SHP77 treated with DMSO at 0.1 percent for 48 hours (cell line): ENCODE measurements around the gene ZBTB38.

Experiments used
- DNase-seq: peaks from one replicate; lab custom pipeline; 2025; lab: John Stamatoyannopoulos, UW

ZBTB38 gene

GRCh38 chr3:141405591-141405990 is 37.3 kb downstream of the ZBTB38 start:
- no peak for DNase-seq

GRCh38 chr3:141406265-141406664 is 38.0 kb downstream of the ZBTB38 start:
- no peak for DNase-seq

GRCh38 chr3:141407047-141407446 is 38.7 kb downstream of the ZBTB38 start:
- DNase-seq, result no peak

GRCh38 chr3:141407825-141408224 is 39.5 kb downstream of the ZBTB38 start:
- DNase-seq, result no peak

- no peak for DNase-seq
These were observed 40.3 kb downstream of the ZBTB38 start for GRCh38 chr3:141408596-141408995.

GRCh38 chr3:141409940-141410241 is 41.6 kb downstream of the ZBTB38 start:
- DNase-seq, result no peak

- peak; percentile 63 for DNase-seq
These were observed 42.1 kb downstream of the ZBTB38 start for GRCh38 chr3:141410408-141410807.

- no peak for DNase-seq
These were observed 42.5 kb downstream of the ZBTB38 start for GRCh38 chr3:141410846-141411245.

GRCh38 chr3:141411251-141411771 is 43.0 kb downstream of the ZBTB38 start:
- peak; percentile 63 for DNase-seq

GRCh38 chr3:141412087-141412935 is 44.0 kb downstream of the ZBTB38 start:
- peak; percentile 37 for DNase-seq

GRCh38 chr3:141412936-141413354 is 44.6 kb downstream of the ZBTB38 start:
- peak; percentile 66 for DNase-seq

- peak; percentile 41 for DNase-seq
These were observed 45.1 kb downstream of the ZBTB38 start for GRCh38 chr3:141413391-141413790.

- no peak for DNase-seq
These were observed 45.7 kb downstream of the ZBTB38 start for GRCh38 chr3:141413801-141414689.

GRCh38 chr3:141414800-141415462 is 46.6 kb downstream of the ZBTB38 start:
- DNase-seq, result no peak

GRCh38 chr3:141415953-141416352 is 47.6 kb downstream of the ZBTB38 start:
- DNase-seq, result no peak
